ENCODE results near the gene GIPR. TPM values are rescaled to one million over a fixed set of nuclear protein-coding genes. Genes with fewer than 3 reads are reported as not detected.

The GIPR gene
- total and polyA plus RNA-seq, 2 of the 13 experiments (the other 11 are each of a cell fraction or from before 2014, with no cell fraction given), result 0.15 to 1.2 TPM

DNA sequence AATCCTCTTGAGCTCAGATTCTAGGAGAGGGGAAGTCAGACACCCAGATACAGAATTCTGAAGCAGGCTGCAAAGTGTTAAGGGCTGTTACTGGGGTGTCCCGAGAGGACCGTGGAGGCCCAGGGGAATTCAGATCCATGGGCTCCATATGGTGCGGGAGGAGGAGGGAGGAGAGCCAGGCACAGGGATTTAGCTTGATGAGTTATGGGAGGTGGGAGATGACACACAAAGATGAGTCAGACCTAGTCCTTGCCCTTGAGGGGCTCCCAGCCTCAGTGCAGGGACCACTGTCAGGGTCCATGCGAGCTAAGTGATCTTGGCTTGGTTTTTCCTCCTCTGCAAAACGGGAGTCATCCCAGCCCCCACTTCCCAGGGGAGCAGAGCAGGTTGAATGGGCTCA is 14.4 kb upstream of the GIPR start (continued):
- TF ChIP-seq, protein P1, sequence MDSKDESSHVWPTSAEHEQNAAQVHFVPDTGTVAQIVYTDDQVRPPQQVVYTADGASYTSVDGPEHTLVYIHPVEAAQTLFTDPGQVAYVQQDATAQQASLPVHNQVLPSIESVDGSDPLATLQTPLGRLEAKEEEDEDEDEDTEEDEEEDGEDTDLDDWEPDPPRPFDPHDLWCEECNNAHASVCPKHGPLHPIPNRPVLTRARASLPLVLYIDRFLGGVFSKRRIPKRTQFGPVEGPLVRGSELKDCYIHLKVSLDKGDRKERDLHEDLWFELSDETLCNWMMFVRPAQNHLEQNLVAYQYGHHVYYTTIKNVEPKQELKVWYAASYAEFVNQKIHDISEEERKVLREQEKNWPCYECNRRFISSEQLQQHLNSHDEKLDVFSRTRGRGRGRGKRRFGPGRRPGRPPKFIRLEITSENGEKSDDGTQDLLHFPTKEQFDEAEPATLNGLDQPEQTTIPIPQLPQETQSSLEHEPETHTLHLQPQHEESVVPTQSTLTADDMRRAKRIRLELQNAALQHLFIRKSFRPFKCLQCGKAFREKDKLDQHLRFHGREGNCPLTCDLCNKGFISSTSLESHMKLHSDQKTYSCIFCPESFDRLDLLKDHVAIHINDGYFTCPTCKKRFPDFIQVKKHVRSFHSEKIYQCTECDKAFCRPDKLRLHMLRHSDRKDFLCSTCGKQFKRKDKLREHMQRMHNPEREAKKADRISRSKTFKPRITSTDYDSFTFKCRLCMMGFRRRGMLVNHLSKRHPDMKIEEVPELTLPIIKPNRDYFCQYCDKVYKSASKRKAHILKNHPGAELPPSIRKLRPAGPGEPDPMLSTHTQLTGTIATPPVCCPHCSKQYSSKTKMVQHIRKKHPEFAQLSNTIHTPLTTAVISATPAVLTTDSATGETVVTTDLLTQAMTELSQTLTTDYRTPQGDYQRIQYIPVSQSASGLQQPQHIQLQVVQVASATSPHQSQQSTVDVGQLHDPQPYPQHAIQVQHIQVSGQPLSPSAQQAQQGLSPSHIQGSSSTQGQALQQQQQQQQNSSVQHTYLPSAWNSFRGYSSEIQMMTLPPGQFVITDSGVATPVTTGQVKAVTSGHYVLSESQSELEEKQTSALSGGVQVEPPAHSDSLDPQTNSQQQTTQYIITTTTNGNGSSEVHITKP (CRISPR knock-in tag; IDR thresholded peaks at IDR 0.05; ENCODE audit: low read depth), result no peak
- TF ChIP-seq ZNF75D (CRISPR knock-in tag; IDR thresholded peaks at IDR 0.05; ENCODE audit: borderline replicate concordance) (no peak), CENPT (CRISPR knock-in tag; IDR thresholded peaks at IDR 0.05; ENCODE audit: low read depth) (no peak)
- TF ChIP-seq, protein P2, sequence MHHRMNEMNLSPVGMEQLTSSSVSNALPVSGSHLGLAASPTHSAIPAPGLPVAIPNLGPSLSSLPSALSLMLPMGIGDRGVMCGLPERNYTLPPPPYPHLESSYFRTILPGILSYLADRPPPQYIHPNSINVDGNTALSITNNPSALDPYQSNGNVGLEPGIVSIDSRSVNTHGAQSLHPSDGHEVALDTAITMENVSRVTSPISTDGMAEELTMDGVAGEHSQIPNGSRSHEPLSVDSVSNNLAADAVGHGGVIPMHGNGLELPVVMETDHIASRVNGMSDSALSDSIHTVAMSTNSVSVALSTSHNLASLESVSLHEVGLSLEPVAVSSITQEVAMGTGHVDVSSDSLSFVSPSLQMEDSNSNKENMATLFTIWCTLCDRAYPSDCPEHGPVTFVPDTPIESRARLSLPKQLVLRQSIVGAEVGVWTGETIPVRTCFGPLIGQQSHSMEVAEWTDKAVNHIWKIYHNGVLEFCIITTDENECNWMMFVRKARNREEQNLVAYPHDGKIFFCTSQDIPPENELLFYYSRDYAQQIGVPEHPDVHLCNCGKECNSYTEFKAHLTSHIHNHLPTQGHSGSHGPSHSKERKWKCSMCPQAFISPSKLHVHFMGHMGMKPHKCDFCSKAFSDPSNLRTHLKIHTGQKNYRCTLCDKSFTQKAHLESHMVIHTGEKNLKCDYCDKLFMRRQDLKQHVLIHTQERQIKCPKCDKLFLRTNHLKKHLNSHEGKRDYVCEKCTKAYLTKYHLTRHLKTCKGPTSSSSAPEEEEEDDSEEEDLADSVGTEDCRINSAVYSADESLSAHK (CRISPR knock-in tag; IDR thresholded peaks at IDR 0.05; ENCODE audit: borderline replicate concordance), result no peak

DNA sequence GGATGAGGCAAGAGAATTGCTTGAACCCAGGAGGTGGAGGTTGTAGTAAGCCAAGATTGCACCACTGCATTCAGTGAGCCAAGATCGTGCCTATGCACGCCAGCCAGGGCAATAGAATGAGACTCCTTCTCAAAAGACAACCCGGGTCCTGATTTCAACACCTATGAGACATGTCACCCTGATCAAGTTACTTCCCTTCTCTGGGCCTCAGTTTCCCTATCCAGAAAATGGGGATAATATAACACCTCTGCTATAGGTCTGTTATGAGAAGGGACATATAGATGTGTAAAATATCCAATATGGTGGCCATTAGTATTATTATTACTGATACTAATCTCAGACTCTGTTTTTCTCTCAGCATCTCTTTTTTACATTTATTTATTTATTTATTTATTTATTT is 12.9 kb upstream of the GIPR start:
- intact Hi-C loops (cut with micrococcal nuclease; ENCODE audit: unreplicated experiment), result no loop called here
- H3K79me2 ChIP-seq (ENCODE audit: insufficient read depth, low read length), result no peaks in the 10 kb centered on the region
- no peak overlapping the region for H3K4me2 ChIP-seq (ENCODE audit: low read depth, low read length)
- DNase-seq (ENCODE audit: low spot score), result no peak
- no peaks in the 10 kb centered on the region for H3K36me3 ChIP-seq (replicated peaks in 1 of 2; ENCODE audit: control insufficient read depth in 1 of 2, insufficient read depth in 2 of 2, low read length in 2 of 2)
- 0% methylated on average over 1 of the region's 3 CpGs for WGBS (ENCODE audit: low lambda C conversion rate)
- no peak overlapping the region for H3K27ac ChIP-seq (ENCODE audit: extremely low read length, insufficient read depth, low read length)
- in situ Hi-C loops (cut with HindIII; ENCODE audit: extremely low pct_ligation_motif_present, low pct_unique_long_range_greater_than_20kb), result no loop called here
- no peak for ATAC-seq
- no TSS peak for BruUV-seq (replicated peaks)
- no peaks in the 10 kb centered on the region for H3K9me3 ChIP-seq (ENCODE audit: low read length)
- CTCF ChIA-PET (ENCODE audit: low intra/inter-chr PET ratio, low total read pairs), result no interaction called here
- peaks cover 36% of the 10 kb centered on the region for H3K4me1 ChIP-seq (ENCODE audit: insufficient read depth, low read length)
- peaks cover 0 to 3% of the 10 kb centered on the region in 2 experiments; a peak in 1 of 5 replicates for H3K27me3 ChIP-seq (ENCODE audit: control insufficient read depth in 1 of 2, insufficient read depth in 2 of 2, low read length in 2 of 2)
- no peak for FAIRE-seq
- no peak overlapping the region for H2AFZ ChIP-seq (ENCODE audit: low read length)
- TF ChIP-seq ZSCAN9 (CRISPR knock-in tag; IDR thresholded peaks at IDR 0.05; ENCODE audit: borderline replicate concordance), result no peak
- peak; percentile 45 for TF ChIP-seq ZNF629 (CRISPR knock-in tag; conservative IDR thresholded peaks at IDR 0.05)
- no peak overlapping the region for H3K9ac ChIP-seq (ENCODE audit: insufficient read depth, low read depth, low read length)
- H3K4me3 ChIP-seq (replicated peaks in 1 of 3; ENCODE audit: insufficient read depth in 1 of 3, low read depth in 2 of 3, low read length in 3 of 3), result no peak overlapping the region
- no peaks in the 10 kb centered on the region for H4K20me1 ChIP-seq (ENCODE audit: insufficient read depth, low read length)
- POLR2A ChIA-PET, result no interaction called here
